Measurements from ENCODE around the gene NEXMIF. TPM values are rescaled to one million over a fixed set of nuclear protein-coding genes. Genes with fewer than 3 reads are reported as not detected.

Gene NEXMIF
- total and polyA plus RNA-seq, 8 donors, result 0.19 to 2.2 (median 1.7) TPM

Other genes with a start within 250 kb of the NEXMIF start
- gene ABCB7, start 230.8 kb upstream of the NEXMIF start, total RNA-seq, result 10 to 100 TPM in 3 of 6 donors, 1 to 10 TPM in 3; 7.4 to 13.3 (median 10.1) TPM
- gene ABCB7, start 230.8 kb upstream of the NEXMIF start, polyA plus RNA-seq, result 1 to 10 TPM; 3.0 to 7.9 TPM

Data from pancreas (tissue), 8 donors.